Sigmoid colon (tissue), 7 donors: ENCODE results near the gene FADS3. TPM values are rescaled to one million over a fixed set of nuclear protein-coding genes. Genes with fewer than 3 reads are reported as not detected.
A peak's percentile ranks its signal among the peaks of the same experiment; 100 is the strongest.

Experiments
- DNase-seq: peaks from one replicate; pipeline ENCODE4 v3.0.0-alpha.2; 2019
- H3K27ac ChIP-seq, 4 donors: fragments of 200-600 bp; sonication (generic); one replicate each; pipeline ENCODE4 v1.5.1; 2016 to 2019; ENCODE audit warnings: mild to moderate bottlenecking in 1 of 4
- H3K27me3 ChIP-seq, 3 donors: fragments of 200-600 bp; sonication (generic); one replicate each; pipeline ENCODE4 v1.5.1; 2019; ENCODE audit warnings: mild to moderate bottlenecking in 1 of 3
- H3K36me3 ChIP-seq, 4 donors: fragments of 200-600 bp; sonication (generic); one replicate each; pipeline ENCODE4 v1.5.1; 2016 to 2019
- H3K4me1 ChIP-seq, 4 donors: fragments of 200-600 bp; sonication (generic); one replicate each; pipeline ENCODE4 v1.5.1; 2017 to 2019
- H3K4me3 ChIP-seq, 4 donors: fragments of 200-600 bp; sonication (generic); one replicate each; pipeline ENCODE4 v1.5.1; 2017 to 2019; ENCODE audit warnings: mild to moderate bottlenecking in 2 of 4, moderate library complexity in 1 of 4
- H3K9me3 ChIP-seq, 4 donors: fragments of 200-600 bp in 3 of 4; sonication (generic) in 3 of 4; one replicate each; pipeline versions ENCODE4 v1.5.1 to v1.6.1; 2013 to 2019
- EP300 ChIP-seq, 4 donors: sonication (generic); formaldehyde crosslinking; IDR thresholded peaks; one replicate each; pipeline ENCODE4 v1.6.1; 2017; ENCODE audit warnings: antibody characterized with exemption in 4 of 4
- POLR2A ChIP-seq, 2 donors: fragments of 450-650 bp; IDR thresholded peaks; one replicate each; pipeline ENCODE4 v1.6.1; 2016; ENCODE audit warnings: antibody characterized with exemption in 2 of 2, mild to moderate bottlenecking in 2 of 2, moderate library complexity in 2 of 2
- POLR2AphosphoS5 ChIP-seq, 4 donors: sonication (generic); formaldehyde crosslinking; IDR thresholded peaks; one replicate each; pipeline ENCODE4 v1.6.1; 2017; ENCODE audit warnings: antibody characterized with exemption in 4 of 4
- WGBS, 2 donors: extraction: QIAGEN DNeasy Blood & Tissue Kit; methylation state at CpG; one replicate each; pipeline ENCODE4 v1.1.7; 2013; 5-methylcytosine and 5-hydroxymethylcytosine counted together
- intact Hi-C: fragments of 100-400 bp; cut with DNase I; formaldehyde crosslinking; loops from one replicate; pipeline ENCODE4 v1.15.1; 2023
- polyA plus RNA-seq, 3 donors: library from polyadenylated mRNA; stranded (reverse); fragments of 200-250 nt; gene quantifications; one replicate each; pipeline ENCODE4 v1.2.3, GENCODE V29; 2013
- total RNA-seq, 4 donors: library from RNA; depleted of rRNA; stranded (reverse); fragments of >200 nt; gene quantifications; one replicate each; pipeline ENCODE4 v1.1.0, GENCODE V29; 2016
- TF ChIP-seq, protein P1 (sequence below), 4 experiments: fragments of 450-650 bp in 3 of 4; fragments of 200-600 bp in 1 of 4; IDR thresholded peaks; one replicate each; pipeline ENCODE4 v1.5.1; 2016 to 2019; ENCODE audit warnings: antibody characterized with exemption in 4 of 4, mild to moderate bottlenecking in 3 of 4, moderate library complexity in 2 of 4
- donor health status: healthy with polysubstance abuse.
- donor health status: Bipolar disorder and iron deficiency.
- donor health status: healthy.

Gene FADS3
- total and polyA plus RNA-seq, 7 donors, result 1.4 to 57.9 (median 21.5) TPM

DNA sequence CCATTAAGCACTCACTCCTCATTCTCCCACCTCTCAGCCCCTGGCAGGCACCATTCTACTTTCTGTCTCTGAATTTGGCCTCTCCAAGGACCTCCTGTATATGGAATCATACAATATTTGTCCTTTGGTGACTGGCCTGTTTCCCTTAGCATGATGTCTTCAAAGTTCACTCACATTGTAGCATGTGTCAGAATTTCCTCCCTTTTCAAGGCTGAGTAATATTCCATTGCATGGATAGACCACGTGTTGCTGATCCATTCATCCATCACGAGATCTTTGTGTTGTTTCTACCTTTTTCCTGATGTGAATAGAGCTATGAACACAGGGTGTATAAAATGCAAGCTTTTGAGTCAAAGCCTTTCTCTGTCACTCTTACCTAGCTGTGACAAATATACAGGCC is 51.6 kb downstream of the FADS3 start:
- H3K4me3 ChIP-seq, result no peak overlapping the region
- H3K27me3 ChIP-seq, result no peaks in the 10 kb centered on the region
- intact Hi-C loops, result no loop called here
- 95% methylated on average over 2 of the region's 2 CpGs for WGBS, 2 donors
- H3K9me3 ChIP-seq, result no peaks in the 10 kb centered on the region
- H3K36me3 ChIP-seq, result peaks cover 0 to 73% (median 9%) of the 10 kb centered on the region in 4 donors
- H3K27ac ChIP-seq, result no peak overlapping the region
- peaks cover 0 to 8% (median 7%) of the 10 kb centered on the region in 4 donors for H3K4me1 ChIP-seq
- TF ChIP-seq EP300 (IDR thresholded peaks at IDR 0.05), result no peak
- TF ChIP-seq POLR2A (IDR thresholded peaks at IDR 0.05), result no peak
- TF ChIP-seq, protein P1, sequence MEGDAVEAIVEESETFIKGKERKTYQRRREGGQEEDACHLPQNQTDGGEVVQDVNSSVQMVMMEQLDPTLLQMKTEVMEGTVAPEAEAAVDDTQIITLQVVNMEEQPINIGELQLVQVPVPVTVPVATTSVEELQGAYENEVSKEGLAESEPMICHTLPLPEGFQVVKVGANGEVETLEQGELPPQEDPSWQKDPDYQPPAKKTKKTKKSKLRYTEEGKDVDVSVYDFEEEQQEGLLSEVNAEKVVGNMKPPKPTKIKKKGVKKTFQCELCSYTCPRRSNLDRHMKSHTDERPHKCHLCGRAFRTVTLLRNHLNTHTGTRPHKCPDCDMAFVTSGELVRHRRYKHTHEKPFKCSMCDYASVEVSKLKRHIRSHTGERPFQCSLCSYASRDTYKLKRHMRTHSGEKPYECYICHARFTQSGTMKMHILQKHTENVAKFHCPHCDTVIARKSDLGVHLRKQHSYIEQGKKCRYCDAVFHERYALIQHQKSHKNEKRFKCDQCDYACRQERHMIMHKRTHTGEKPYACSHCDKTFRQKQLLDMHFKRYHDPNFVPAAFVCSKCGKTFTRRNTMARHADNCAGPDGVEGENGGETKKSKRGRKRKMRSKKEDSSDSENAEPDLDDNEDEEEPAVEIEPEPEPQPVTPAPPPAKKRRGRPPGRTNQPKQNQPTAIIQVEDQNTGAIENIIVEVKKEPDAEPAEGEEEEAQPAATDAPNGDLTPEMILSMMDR (IDR thresholded peaks at IDR 0.05), result no peak
- TF ChIP-seq POLR2AphosphoS5 (IDR thresholded peaks at IDR 0.05), result no peak
- DNase-seq, result no peak

DNA sequence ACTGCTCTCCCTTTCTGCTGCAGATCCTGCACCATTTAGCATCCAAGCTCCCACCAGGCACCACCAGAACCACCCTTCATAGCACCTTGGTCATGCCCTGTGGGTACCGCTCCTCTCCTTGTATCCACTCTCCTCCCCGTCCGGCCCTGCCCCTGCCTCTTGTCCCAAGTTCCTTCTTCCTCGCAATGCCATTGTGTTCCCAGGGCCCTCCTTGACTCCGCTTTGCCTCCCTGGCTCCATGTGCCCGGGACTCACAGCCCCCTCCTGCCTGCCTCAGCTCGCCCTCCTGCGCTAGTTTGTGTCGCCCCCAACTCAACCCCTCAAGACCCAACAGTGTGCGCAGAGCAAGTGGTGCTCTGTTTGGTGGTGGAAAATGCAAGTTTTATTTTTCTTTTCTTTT is 52.4 kb downstream of the FADS3 start:
- no peak for DNase-seq
- peaks cover 0 to 65% (median 9%) of the 10 kb centered on the region in 4 donors for H3K36me3 ChIP-seq
- no peaks in the 10 kb centered on the region for H3K27me3 ChIP-seq
- peaks cover 0 to 15% (median 12%) of the 10 kb centered on the region in 4 donors for H3K4me1 ChIP-seq
- no peaks in the 10 kb centered on the region for H3K9me3 ChIP-seq
- no peak overlapping the region for H3K27ac ChIP-seq
- intact Hi-C loops, result no loop called here
- TF ChIP-seq EP300 (IDR thresholded peaks at IDR 0.05) (no peak), POLR2A (IDR thresholded peaks at IDR 0.05) (no peak)
- 88 to 91% methylated on average over 10 of the region's 10 CpGs for WGBS, 2 donors
- H3K4me3 ChIP-seq, result no peak overlapping the region

DNA sequence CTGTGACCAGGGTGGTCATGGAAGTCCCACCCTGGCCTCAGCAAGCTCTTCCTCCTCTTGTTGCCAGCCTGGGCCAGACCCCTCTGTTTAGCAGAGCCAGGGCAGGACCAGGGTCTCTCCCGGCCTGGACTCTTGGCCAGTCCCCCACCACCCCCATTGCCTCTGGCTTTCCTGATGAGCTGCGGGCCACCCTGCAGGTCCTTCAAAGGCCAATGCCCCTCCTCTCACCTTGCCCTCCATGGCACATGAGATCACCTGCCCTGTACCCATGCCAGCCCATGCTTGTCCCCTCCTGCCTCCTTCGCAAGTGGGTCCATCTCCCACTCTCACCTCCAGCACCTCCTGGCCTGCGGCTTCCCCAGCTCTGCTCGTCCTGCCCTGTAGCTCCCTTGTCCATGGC is 52.8 kb downstream of the FADS3 start:
- intact Hi-C loops, result no loop called here
- 87 to 96% methylated on average over 5 of the region's 5 CpGs for WGBS, 2 donors

DNA sequence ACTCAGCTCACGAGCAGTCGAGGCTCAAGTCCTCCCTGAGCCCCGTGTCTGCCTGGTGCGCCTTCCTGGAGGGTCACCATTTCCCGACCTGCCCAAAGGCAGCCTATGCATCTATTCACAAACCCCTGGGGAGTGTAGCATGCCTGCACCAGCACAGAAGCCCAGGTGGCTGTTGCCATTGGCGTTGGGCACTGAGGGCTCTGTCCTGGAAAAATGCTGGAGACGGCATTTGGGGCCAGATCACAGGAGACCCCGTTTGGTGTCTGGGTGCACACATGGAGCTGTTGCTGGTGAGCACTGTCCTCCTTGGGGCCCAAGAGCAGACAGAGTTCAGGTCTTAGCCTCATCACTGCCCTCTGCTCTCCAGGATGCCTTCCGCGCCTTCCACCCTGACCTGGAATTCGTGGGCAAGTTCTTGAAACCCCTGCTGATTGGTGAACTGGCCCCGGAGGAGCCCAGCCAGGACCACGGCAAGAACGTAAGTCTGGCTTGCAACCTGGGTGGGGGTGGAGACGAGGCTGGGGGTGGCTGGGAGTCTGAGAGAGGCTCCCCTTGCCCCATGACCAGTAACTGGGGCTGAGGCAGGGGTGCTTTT is 53.8 kb downstream of the FADS3 start:
- 87 to 93% methylated on average over 15 of the region's 15 CpGs for WGBS, 2 donors
- Histone ChIP-seq H3K4me1 (peaks cover 0 to 15% (median 12%) of the 10 kb centered on the region in 4 donors), H3K27ac (no peak overlapping the region), H3K27me3 (no peaks in the 10 kb centered on the region), H3K36me3 (peaks cover 0 to 51% (median 9%) of the 10 kb centered on the region in 4 donors), H3K9me3 (no peaks in the 10 kb centered on the region), H3K4me3 (no peak overlapping the region)
- intact Hi-C loops, result no loop called here
- DNase-seq, result no peak
- no peak for TF ChIP-seq POLR2AphosphoS5 (IDR thresholded peaks at IDR 0.05)

More for the DNA sequence above, 52.8 kb downstream of the FADS3 start:
- Histone ChIP-seq H3K4me3 (no peak overlapping the region), H3K36me3 (peaks cover 0 to 61% (median 9%) of the 10 kb centered on the region in 4 donors), H3K27me3 (no peaks in the 10 kb centered on the region), H3K4me1 (peaks cover 0 to 15% (median 12%) of the 10 kb centered on the region in 4 donors), H3K27ac (no peak overlapping the region), H3K9me3 (no peaks in the 10 kb centered on the region)
- DNase-seq, result no peak
- TF ChIP-seq POLR2AphosphoS5 (IDR thresholded peaks at IDR 0.05), result no peak

DNA sequence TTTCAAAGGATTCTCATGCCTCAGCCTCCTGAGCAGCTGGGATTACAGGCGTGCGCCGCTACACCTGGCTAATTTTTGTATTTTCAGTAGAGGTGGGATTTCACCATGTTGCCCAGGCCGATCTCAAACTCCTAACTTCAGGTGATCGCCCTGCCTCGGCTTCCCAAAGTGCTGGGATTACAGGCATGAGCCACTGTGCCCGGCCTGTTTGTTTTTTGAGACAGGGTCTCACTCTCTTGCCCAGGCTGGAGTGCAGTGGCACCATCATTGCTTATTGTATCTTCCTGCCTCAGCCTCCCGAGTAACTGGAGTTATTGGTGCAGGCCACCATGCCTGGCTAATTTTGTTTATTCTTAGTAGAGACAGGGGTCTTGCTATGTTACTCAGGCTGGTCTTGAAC is 55.2 kb downstream of the FADS3 start:
- 94 to 95% methylated on average over 8 of the region's 8 CpGs for WGBS, 2 donors
- H3K9me3 ChIP-seq, result no peaks in the 10 kb centered on the region
- no peak for TF ChIP-seq EP300 (IDR thresholded peaks at IDR 0.05)
- TF ChIP-seq POLR2AphosphoS5 (IDR thresholded peaks at IDR 0.05), result no peak
- TF ChIP-seq POLR2A (IDR thresholded peaks at IDR 0.05), result no peak
- TF ChIP-seq, protein P1 (IDR thresholded peaks at IDR 0.05), result no peak
- DNase-seq, result no peak
- H3K27ac ChIP-seq, result peak overlapping the region in 1 of 4 donors; percentile 24
- intact Hi-C loops, result no loop called here
- peaks cover 0 to 38% (median 8%) of the 10 kb centered on the region in 4 donors for H3K36me3 ChIP-seq
- no peaks in the 10 kb centered on the region for H3K27me3 ChIP-seq
- no peak overlapping the region for H3K4me3 ChIP-seq
- H3K4me1 ChIP-seq, result peaks cover 0 to 25% (median 14%) of the 10 kb centered on the region in 4 donors

DNA sequence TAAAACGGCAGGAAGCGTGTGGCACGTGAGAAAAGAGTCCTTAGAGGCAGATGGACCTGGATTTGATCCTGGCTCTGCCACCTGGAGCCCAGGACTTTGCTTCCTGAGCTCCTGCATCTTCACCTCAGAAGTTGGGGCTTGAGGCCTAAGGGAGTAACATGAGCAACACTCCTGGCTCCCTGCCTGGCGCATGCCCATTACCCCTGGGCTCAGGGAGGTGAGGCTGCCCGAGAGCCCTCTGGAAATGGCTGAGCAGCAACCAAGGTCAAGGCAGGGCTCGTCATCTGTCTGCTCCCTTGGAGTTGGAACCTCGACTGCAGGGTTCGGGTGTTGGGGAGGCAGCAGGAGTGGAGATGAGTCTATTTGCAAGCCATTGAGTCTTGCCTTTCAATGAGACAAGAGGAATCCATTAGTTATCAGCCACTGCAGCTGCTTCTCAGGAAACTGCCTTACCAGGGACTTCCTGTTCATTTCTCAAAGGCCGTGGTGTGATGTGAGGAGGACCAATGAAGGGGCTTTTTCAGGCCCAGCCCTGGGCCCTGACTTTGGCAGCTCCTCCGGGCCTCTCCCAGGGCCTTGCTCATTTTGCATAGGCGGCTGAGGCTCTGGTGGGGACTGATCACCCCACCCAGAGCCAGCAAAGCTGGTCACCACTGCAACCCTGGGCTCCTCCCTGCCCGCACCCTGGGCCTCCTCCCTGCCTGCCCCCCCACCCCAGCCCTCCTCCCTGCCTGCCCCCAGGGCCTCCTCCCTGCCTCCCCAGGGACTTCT is 56.9 kb downstream of the FADS3 start:
- H3K27ac ChIP-seq, result peak overlapping the region; percentile 51 to 67 (median 65)
- no peak for TF ChIP-seq POLR2AphosphoS5 (IDR thresholded peaks at IDR 0.05)
- TF ChIP-seq EP300 (IDR thresholded peaks at IDR 0.05), result no peak
- TF ChIP-seq POLR2A (IDR thresholded peaks at IDR 0.05), result no peak
- TF ChIP-seq, protein P1 (IDR thresholded peaks at IDR 0.05), result no peak
- DNase-seq, result no peak
- peaks cover 0 to 42% (median 31%) of the 10 kb centered on the region in 4 donors for H3K4me1 ChIP-seq
- 54 to 69% methylated on average over 12 of the region's 12 CpGs for WGBS, 2 donors
- no peaks in the 10 kb centered on the region for H3K9me3 ChIP-seq
- no peaks in the 10 kb centered on the region for H3K27me3 ChIP-seq
- no peak overlapping the region for H3K4me3 ChIP-seq
- intact Hi-C loops, result no loop called here
- H3K36me3 ChIP-seq, result peaks cover 0 to 20% (median 0%) of the 10 kb centered on the region in 4 donors
